Suprapubic skin (tissue), 3 donors: Measurements from ENCODE around the gene SFTPD.

Experiments
- EP300 ChIP-seq: sonication (generic); formaldehyde crosslinking; IDR thresholded peaks from one replicate; pipeline ENCODE4 v1.6.1; 2017; ENCODE audit warnings: antibody characterized with exemption
- TF ChIP-seq, protein P1 (sequence below), 2 donors: fragments of 200-600 bp in 1 of 2; fragments of 450-650 bp in 1 of 2; sonication (generic) in 1 of 2; IDR thresholded peaks; one replicate each; pipeline ENCODE4 v1.5.1; 2016 to 2019; ENCODE audit warnings: antibody characterized with exemption in 2 of 2, mild to moderate bottlenecking in 1 of 2, moderate library complexity in 1 of 2

DNA sequence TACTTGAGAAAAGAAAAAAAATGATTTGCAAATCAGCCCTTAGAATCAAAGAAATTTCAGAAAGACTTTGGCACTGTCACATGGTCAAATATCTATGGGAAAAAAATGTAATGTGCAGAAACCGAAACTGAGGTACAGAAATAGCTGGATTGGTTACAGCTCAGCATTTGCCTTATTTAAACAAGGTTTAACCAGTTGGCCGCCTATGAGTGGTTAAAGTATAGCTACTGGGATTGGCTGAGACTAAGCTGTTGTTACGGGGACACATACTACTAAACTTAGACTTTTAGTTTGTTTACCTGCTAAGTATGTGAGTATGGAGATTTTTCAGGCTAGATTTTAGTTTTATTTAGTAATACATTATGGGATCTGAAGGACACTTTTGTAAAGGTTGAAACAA lies 38.6 kb downstream of the SFTPD start:
- TF ChIP-seq, protein P1, sequence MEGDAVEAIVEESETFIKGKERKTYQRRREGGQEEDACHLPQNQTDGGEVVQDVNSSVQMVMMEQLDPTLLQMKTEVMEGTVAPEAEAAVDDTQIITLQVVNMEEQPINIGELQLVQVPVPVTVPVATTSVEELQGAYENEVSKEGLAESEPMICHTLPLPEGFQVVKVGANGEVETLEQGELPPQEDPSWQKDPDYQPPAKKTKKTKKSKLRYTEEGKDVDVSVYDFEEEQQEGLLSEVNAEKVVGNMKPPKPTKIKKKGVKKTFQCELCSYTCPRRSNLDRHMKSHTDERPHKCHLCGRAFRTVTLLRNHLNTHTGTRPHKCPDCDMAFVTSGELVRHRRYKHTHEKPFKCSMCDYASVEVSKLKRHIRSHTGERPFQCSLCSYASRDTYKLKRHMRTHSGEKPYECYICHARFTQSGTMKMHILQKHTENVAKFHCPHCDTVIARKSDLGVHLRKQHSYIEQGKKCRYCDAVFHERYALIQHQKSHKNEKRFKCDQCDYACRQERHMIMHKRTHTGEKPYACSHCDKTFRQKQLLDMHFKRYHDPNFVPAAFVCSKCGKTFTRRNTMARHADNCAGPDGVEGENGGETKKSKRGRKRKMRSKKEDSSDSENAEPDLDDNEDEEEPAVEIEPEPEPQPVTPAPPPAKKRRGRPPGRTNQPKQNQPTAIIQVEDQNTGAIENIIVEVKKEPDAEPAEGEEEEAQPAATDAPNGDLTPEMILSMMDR (IDR thresholded peaks at IDR 0.05), result no peak
- no peak for TF ChIP-seq EP300
